Suprapubic skin (tissue), 4 donors: ENCODE results near the gene FXYD7. TPM values are rescaled to one million over a fixed set of nuclear protein-coding genes. Genes with fewer than 3 reads are reported as not detected.
A peak's percentile ranks its signal among the peaks of the same experiment; 100 is the strongest.

ENCODE experiments used
- DNase-seq, 2 donors: peaks; one replicate each; pipeline ENCODE4 v3.0.0-alpha.2; 2019; ENCODE audit warnings: low spot score in 2 of 2
- H3K27ac ChIP-seq: fragments of 200-600 bp; sonication (generic); one replicate; pipeline ENCODE4 v1.5.1; 2019
- H3K27me3 ChIP-seq: fragments of 200-600 bp; sonication (generic); one replicate; pipeline ENCODE4 v1.5.1; 2019
- H3K36me3 ChIP-seq: fragments of 200-600 bp; sonication (generic); one replicate; pipeline ENCODE4 v1.5.1; 2019
- H3K4me1 ChIP-seq: fragments of 200-600 bp; sonication (generic); one replicate; pipeline ENCODE4 v1.5.1; 2019
- H3K4me3 ChIP-seq: fragments of 200-600 bp; sonication (generic); one replicate; pipeline ENCODE4 v1.5.1; 2019; ENCODE audit warnings: mild to moderate bottlenecking
- H3K9me3 ChIP-seq: fragments of 200-600 bp; sonication (generic); one replicate; pipeline ENCODE4 v1.5.1; 2019
- EP300 ChIP-seq: sonication (generic); formaldehyde crosslinking; IDR thresholded peaks from one replicate; pipeline ENCODE4 v1.6.1; 2017; ENCODE audit warnings: antibody characterized with exemption
- POLR2A ChIP-seq, 2 donors: fragments of 450-650 bp; IDR thresholded peaks; one replicate each; pipeline ENCODE4 v1.6.1; 2017; ENCODE audit warnings: antibody characterized with exemption in 2 of 2, mild to moderate bottlenecking in 2 of 2, moderate library complexity in 2 of 2
- POLR2AphosphoS5 ChIP-seq, 3 donors: sonication (generic); formaldehyde crosslinking; IDR thresholded peaks; one replicate each; pipeline ENCODE4 v1.6.1; 2017; ENCODE audit warnings: antibody characterized with exemption in 3 of 3
- WGBS: methylation state at CpG from one replicate; pipeline ENCODE4 v1.1.5; 2018; 5-methylcytosine and 5-hydroxymethylcytosine counted together
- total RNA-seq, 4 donors: library from RNA; depleted of rRNA; stranded (reverse); fragments of >200 nt; gene quantifications; one replicate each; pipeline ENCODE4 v1.1.0, GENCODE V29; 2016
- TF ChIP-seq, protein P1 (sequence below), 2 donors: fragments of 200-600 bp in 1 of 2; fragments of 450-650 bp in 1 of 2; sonication (generic) in 1 of 2; IDR thresholded peaks; one replicate each; pipeline ENCODE4 v1.5.1; 2016 to 2019; ENCODE audit warnings: antibody characterized with exemption in 2 of 2, mild to moderate bottlenecking in 1 of 2, moderate library complexity in 1 of 2

FXYD7 gene
- total RNA-seq, 4 donors from 2014 or later, result 2.2 TPM; not detected in 3

GRCh38 chr19:35160629-35161433 is 17.8 kb downstream of the FXYD7 start:
- no peak overlapping the region for H3K27ac ChIP-seq
- 92% methylated on average over 9 of the region's 9 CpGs for WGBS
- H3K36me3 ChIP-seq, result peaks cover 82% of the 10 kb centered on the region
- peaks cover 4% of the 10 kb centered on the region for H3K9me3 ChIP-seq
- no peak overlapping the region for H3K4me3 ChIP-seq
- H3K27me3 ChIP-seq, result no peaks in the 10 kb centered on the region
- TF ChIP-seq POLR2A (IDR thresholded peaks at IDR 0.05) (no peak), EP300 (no peak), POLR2AphosphoS5 (IDR thresholded peaks at IDR 0.05) (no peak)
- TF ChIP-seq, protein P1, sequence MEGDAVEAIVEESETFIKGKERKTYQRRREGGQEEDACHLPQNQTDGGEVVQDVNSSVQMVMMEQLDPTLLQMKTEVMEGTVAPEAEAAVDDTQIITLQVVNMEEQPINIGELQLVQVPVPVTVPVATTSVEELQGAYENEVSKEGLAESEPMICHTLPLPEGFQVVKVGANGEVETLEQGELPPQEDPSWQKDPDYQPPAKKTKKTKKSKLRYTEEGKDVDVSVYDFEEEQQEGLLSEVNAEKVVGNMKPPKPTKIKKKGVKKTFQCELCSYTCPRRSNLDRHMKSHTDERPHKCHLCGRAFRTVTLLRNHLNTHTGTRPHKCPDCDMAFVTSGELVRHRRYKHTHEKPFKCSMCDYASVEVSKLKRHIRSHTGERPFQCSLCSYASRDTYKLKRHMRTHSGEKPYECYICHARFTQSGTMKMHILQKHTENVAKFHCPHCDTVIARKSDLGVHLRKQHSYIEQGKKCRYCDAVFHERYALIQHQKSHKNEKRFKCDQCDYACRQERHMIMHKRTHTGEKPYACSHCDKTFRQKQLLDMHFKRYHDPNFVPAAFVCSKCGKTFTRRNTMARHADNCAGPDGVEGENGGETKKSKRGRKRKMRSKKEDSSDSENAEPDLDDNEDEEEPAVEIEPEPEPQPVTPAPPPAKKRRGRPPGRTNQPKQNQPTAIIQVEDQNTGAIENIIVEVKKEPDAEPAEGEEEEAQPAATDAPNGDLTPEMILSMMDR (IDR thresholded peaks at IDR 0.05), result no peak
- H3K4me1 ChIP-seq, result peaks cover under 1% of the 10 kb centered on the region
- DNase-seq, result no peak

- Histone ChIP-seq H3K9me3 (peaks cover 4% of the 10 kb centered on the region), H3K27me3 (no peaks in the 10 kb centered on the region), H3K36me3 (peaks cover 87% of the 10 kb centered on the region), H3K27ac (no peak overlapping the region), H3K4me1 (no peaks in the 10 kb centered on the region), H3K4me3 (no peak overlapping the region)
- WGBS, result 97% methylated on average over 2 of the region's 2 CpGs
- TF ChIP-seq EP300, result no peak
- no peak for TF ChIP-seq POLR2A (IDR thresholded peaks at IDR 0.05)
- TF ChIP-seq, protein P1 (IDR thresholded peaks at IDR 0.05), result no peak
- TF ChIP-seq POLR2AphosphoS5 (IDR thresholded peaks at IDR 0.05), result no peak
- DNase-seq, result peak in 1 of 2 donors; percentile 17
Measured at GRCh38 chr19:35161434-35161743, 18.3 kb downstream of the FXYD7 start.

- no peak overlapping the region for H3K4me3 ChIP-seq
- peaks cover 11% of the 10 kb centered on the region for H3K4me1 ChIP-seq
- peaks cover 91% of the 10 kb centered on the region for H3K36me3 ChIP-seq
- 82% methylated on average over 6 of the region's 6 CpGs for WGBS
- no peak overlapping the region for H3K27ac ChIP-seq
- TF ChIP-seq POLR2A (IDR thresholded peaks at IDR 0.05) (no peak), POLR2AphosphoS5 (IDR thresholded peaks at IDR 0.05) (no peak), EP300 (no peak)
- TF ChIP-seq, protein P1 (IDR thresholded peaks at IDR 0.05), result no peak
- peaks cover 4% of the 10 kb centered on the region for H3K9me3 ChIP-seq
- peak in 1 of 2 donors; percentile 24 for DNase-seq
- H3K27me3 ChIP-seq, result no peaks in the 10 kb centered on the region
Measured at GRCh38 chr19:35162471-35163326, 19.6 kb downstream of the FXYD7 start.

- 97% methylated on average over 2 of the region's 2 CpGs for WGBS
Measured at GRCh38 chr19:35164418-35164817, 21.4 kb downstream of the FXYD7 start.

More at GRCh38 chr19:35164418-35164817, 21.4 kb downstream of the FXYD7 start:
- no peak overlapping the region for H3K4me3 ChIP-seq
- H3K4me1 ChIP-seq, result peaks cover 24% of the 10 kb centered on the region
- no peaks in the 10 kb centered on the region for H3K27me3 ChIP-seq
- H3K9me3 ChIP-seq, result peaks cover 4% of the 10 kb centered on the region
- no peak for TF ChIP-seq POLR2AphosphoS5 (IDR thresholded peaks at IDR 0.05)
- TF ChIP-seq POLR2A (IDR thresholded peaks at IDR 0.05), result no peak
- TF ChIP-seq, protein P1 (IDR thresholded peaks at IDR 0.05), result no peak
- TF ChIP-seq EP300, result no peak
- DNase-seq, result no peak
- H3K36me3 ChIP-seq, result peaks cover 76% of the 10 kb centered on the region
- H3K27ac ChIP-seq, result no peak overlapping the region
